ENCODE measurements around the gene TIAL1. TPM values are rescaled to one million over a fixed set of nuclear protein-coding genes. Genes with fewer than 3 reads are reported as not detected.

The TIAL1 gene
- total and polyA plus RNA-seq, 2 of the 4 experiments (the other 2 are of a cell fraction) = 28.0 to 83.5 TPM

- Histone ChIP-seq H2AK5ac (ENCODE audit: low read depth, low read length) (no peak overlapping the region), H3K36me3 (ENCODE audit: control insufficient read depth, insufficient read depth, low read length) (no peaks in the 10 kb centered on the region), H4K20me1 (ENCODE audit: insufficient read depth, low read length) (no peaks in the 10 kb centered on the region), H3K4me1 (ENCODE audit: control insufficient read depth, insufficient read depth, low read length) (no peaks in the 10 kb centered on the region), H3K23ac (ENCODE audit: low read depth, low read length) (no peak overlapping the region), H3K79me1 (ENCODE audit: low read depth in 1 of 2, low read length in 2 of 2) (no peaks in the 10 kb centered on the region), H4K91ac (ENCODE audit: insufficient read depth, low read depth, low read length) (no peak overlapping the region), H2AK9ac (replicated peaks; ENCODE audit: low read depth, low read length, poor library complexity) (no peak overlapping the region), H4K8ac (ENCODE audit: low read depth in 2 of 2, low read length in 2 of 2) (no peak overlapping the region), H3K14ac (replicated peaks; ENCODE audit: low read depth, low read length) (no peak overlapping the region), H2BK5ac (ENCODE audit: low read depth, low read length, poor library complexity, severe bottlenecking) (no peak overlapping the region), H3K9me3 (ENCODE audit: control insufficient read depth, insufficient read depth, low read length) (peaks cover 11% of the 10 kb centered on the region), H4K5ac (ENCODE audit: low read depth, low read length) (no peak overlapping the region), H3K18ac (ENCODE audit: low read depth, low read length) (no peak overlapping the region), H3K9me1 (ENCODE audit: insufficient read depth, low read length) (no peaks in the 10 kb centered on the region), H2BK120ac (ENCODE audit: low read depth, low read length) (no peak overlapping the region), H3K4ac (ENCODE audit: low read depth, low read length) (no peak overlapping the region), H3K27me3 (ENCODE audit: control insufficient read depth, insufficient read depth, low read length) (no peaks in the 10 kb centered on the region), H3K27ac (ENCODE audit: insufficient read depth, low read length) (no peak overlapping the region), H3K9ac (ENCODE audit: low read depth, low read length) (no peak overlapping the region), H2AFZ (replicated peaks; ENCODE audit: low read length, poor library complexity) (no peak overlapping the region), H3K4me2 (ENCODE audit: low read depth, low read length) (no peak overlapping the region), H3K56ac (ENCODE audit: extremely low read depth, insufficient read depth, low read length) (no peak overlapping the region), H2BK20ac (ENCODE audit: low read depth, low read length) (no peak overlapping the region), H3K4me3 (ENCODE audit: insufficient read depth, low read depth, low read length) (no peak overlapping the region), H2BK15ac (ENCODE audit: low read depth, low read length) (no peak overlapping the region)
- no peak for DNase-seq
- ATAC-seq (ENCODE audit: low read depth) = no peak
- WGBS, 2 experiments (ENCODE audit: extremely low coverage in 2 of 2, insufficient read length in 1 of 2) = 96% methylated on average over 4 of the region's 15 CpGs; no CpG with 5 or more reads in 1 of the 2 experiments
- POLR2A ChIA-PET (ENCODE audit: unreplicated experiment) = no interaction called here
- CTCF ChIA-PET = interaction anchor here (1.2 kb wide), 1 partner anchor 11 kb away, joined by 3 read pairs; no protein-coding TSS in a partner anchor
- BruUV-seq (replicated peaks) = no TSS peak
- dilution Hi-C loops (cut with HindIII; ENCODE audit: low sequenced_read_pairs, unreplicated experiment) = no loop called here
- intact Hi-C loops (cut with micrococcal nuclease) = no loop called here
- in situ Hi-C loops (cut with MboI; ENCODE audit: low sequenced_read_pairs) = no loop called here
- TF ChIP-seq MXI1 (IDR thresholded peaks at IDR 0.05; ENCODE audit: borderline replicate concordance, low read depth, low read length) (no peak), RFX5 (IDR thresholded peaks at IDR 0.05; ENCODE audit: low read depth, low read length) (no peak), CEBPB (IDR thresholded peaks at IDR 0.05; ENCODE audit: low read depth, low read length) (no peak), ELK1 (IDR thresholded peaks at IDR 0.05; ENCODE audit: borderline replicate concordance, low read depth, low read length) (no peak), FOS (IDR thresholded peaks at IDR 0.05; ENCODE audit: low read depth, low read length) (no peak), RCOR1 (IDR thresholded peaks at IDR 0.05; ENCODE audit: insufficient replicate concordance, low read length) (no peak), USF2 (IDR thresholded peaks at IDR 0.05; ENCODE audit: low read depth, low read length) (no peak), MAFK (IDR thresholded peaks at IDR 0.05; ENCODE audit: low read depth, low read length) (no peak), MAZ (IDR thresholded peaks at IDR 0.05; ENCODE audit: borderline replicate concordance, low read depth, low read length) (no peak), BHLHE40 (IDR thresholded peaks at IDR 0.05; ENCODE audit: low read depth, low read length) (no peak), CTCF (conservative IDR thresholded peaks at IDR 0.05; ENCODE audit: low read depth, low read length) (no peak), SMC3 (IDR thresholded peaks at IDR 0.05; ENCODE audit: low read depth, low read length) (no peak), POLR2A (IDR thresholded peaks at IDR 0.05; ENCODE audit: low read depth, low read length) (no peak), RAD21 (IDR thresholded peaks at IDR 0.05; ENCODE audit: low read length) (no peak), CHD1 (IDR thresholded peaks at IDR 0.05; ENCODE audit: low read depth, low read length) (no peak)
Measured at GRCh38 chr10:119643306-119644204, 46.8 kb upstream of the TIAL1 start.

Measured in IMR-90 (cell line).